Neural cell (in vitro differentiated cells): ENCODE data around the gene LMAN2L. TPM values are rescaled to one million over a fixed set of nuclear protein-coding genes. Genes with fewer than 3 reads are reported as not detected.

Experiments
- H2AFZ ChIP-seq: fragments of 200-600, 300-800 bp; sonication (generic), shearing (Covaris generic); 2 replicates; pipeline ENCODE4 v1.6.0; 2014; ENCODE audit warnings: low read depth, mild to moderate bottlenecking, antibody characterized with exemption, low read length, moderate library complexity
- H3F3A ChIP-seq: fragments of 200-600 bp; shearing (Covaris generic); 2 replicates; pipeline ENCODE4 v1.6.1; 2016; ENCODE audit warnings: mild to moderate bottlenecking, moderate library complexity, mixed read lengths, antibody characterized with exemption, low read length; ENCODE audit not compliant: insufficient read depth, poor library complexity, severe bottlenecking
- H3K27ac ChIP-seq: fragments of 200-600, 300-800 bp; sonication (generic), shearing (Covaris generic); 2 replicates; pipeline ENCODE4 v1.5.1; 2014; ENCODE audit warnings: mild to moderate bottlenecking, low read length, moderate library complexity
- H3K27me3 ChIP-seq: fragments of 300-800, 200-600 bp; sonication (generic), shearing (Covaris generic); 2 replicates; pipeline ENCODE4 v1.6.0; 2014; ENCODE audit warnings: mild to moderate bottlenecking, low read depth, low read length, moderate library complexity; ENCODE audit not compliant: insufficient read depth
- H3K36me3 ChIP-seq: fragments of 300-800, 200-600 bp; sonication (generic), shearing (Covaris generic); 2 replicates; pipeline ENCODE4 v1.5.1; 2014; ENCODE audit warnings: mild to moderate bottlenecking, antibody characterized with exemption, low read length, moderate library complexity; ENCODE audit not compliant: insufficient read depth
- H3K4me2 ChIP-seq: fragments of 300-800, 200-600 bp; sonication (generic), shearing (Covaris generic); 2 replicates; pipeline ENCODE4 v1.6.0; 2014; ENCODE audit warnings: mild to moderate bottlenecking, low read length
- H3K4me3 ChIP-seq: fragments of 300-800, 200-600 bp; sonication (generic), shearing (Covaris generic); 2 replicates; pipeline ENCODE4 v1.5.1; 2014; ENCODE audit warnings: mild to moderate bottlenecking, low read length, moderate library complexity
- H3K79me2 ChIP-seq: fragments of 200-600 bp; shearing (Covaris generic); replicated peaks from 2 replicates; pipeline ENCODE4 v1.6.0; 2014; ENCODE audit warnings: mild to moderate bottlenecking, low read length, moderate library complexity; ENCODE audit not compliant: insufficient read depth
- H3K9ac ChIP-seq: fragments of 300-800, 200-600 bp; sonication (generic), shearing (Covaris generic); 2 replicates; pipeline ENCODE4 v1.6.1; 2016; ENCODE audit warnings: mild to moderate bottlenecking, low read length, mixed read lengths
- H3K9me2 ChIP-seq: fragments of 200-600 bp; shearing (Covaris generic); 2 replicates; pipeline ENCODE4 v1.6.1; 2016; ENCODE audit warnings: mild to moderate bottlenecking, low read length, mixed read lengths; ENCODE audit not compliant: insufficient read depth
- H3K9me3 ChIP-seq: fragments of 200-600, 300-800 bp; sonication (generic), shearing (Covaris generic); 2 replicates; pipeline ENCODE4 v1.6.1; 2016; ENCODE audit warnings: mild to moderate bottlenecking, mixed run types, low read length, moderate library complexity, mixed read lengths
- H4K20me1 ChIP-seq: fragments of 200-600 bp; shearing (Covaris generic); 2 replicates; pipeline ENCODE4 v1.6.1; 2016; ENCODE audit warnings: mild to moderate bottlenecking, mixed run types; ENCODE audit not compliant: insufficient read depth
- CTCF ChIP-seq: fragments of 450-650 bp; IDR thresholded peaks from 2 replicates; pipeline ENCODE4 v1.5.1; 2014; ENCODE audit warnings: antibody characterized with exemption, mild to moderate bottlenecking, moderate library complexity; ENCODE audit not compliant: poor library complexity, severe bottlenecking
- EP300 ChIP-seq: fragments of 450-650 bp; conservative IDR thresholded peaks from 2 replicates; pipeline ENCODE4 v1.6.1; 2014; ENCODE audit warnings: antibody characterized with exemption, mild to moderate bottlenecking, moderate library complexity; ENCODE audit not compliant: poor library complexity, severe bottlenecking
- EZH2 ChIP-seq: fragments of 200-600, 300-800 bp; shearing (Covaris generic), sonication (generic); IDR thresholded peaks from 2 replicates; pipeline ENCODE4 v1.6.1; 2014; ENCODE audit warnings: antibody characterized with exemption, low read length, borderline replicate concordance, mild to moderate bottlenecking; ENCODE audit not compliant: insufficient read depth, poor library complexity, severe bottlenecking
- MXI1 ChIP-seq: fragments of 450-650 bp; conservative IDR thresholded peaks from 2 replicates; pipeline ENCODE4 v1.6.1; 2014; ENCODE audit warnings: antibody characterized with exemption, mild to moderate bottlenecking; ENCODE audit not compliant: poor library complexity, severe bottlenecking
- POLR2AphosphoS5 ChIP-seq: IDR thresholded peaks from 2 replicates; pipeline ENCODE4 v1.6.1; 2012
- RAD21 ChIP-seq: fragments of 450-650 bp; conservative IDR thresholded peaks from 2 replicates; pipeline ENCODE4 v1.6.1; 2014; ENCODE audit warnings: antibody characterized with exemption, mild to moderate bottlenecking, moderate library complexity
- REST ChIP-seq: IDR thresholded peaks from 2 replicates; pipeline ENCODE4 v1.6.1; 2012; ENCODE audit warnings: borderline replicate concordance
- SMC3 ChIP-seq: fragments of 450-650 bp; conservative IDR thresholded peaks from 2 replicates; pipeline ENCODE4 v1.6.1; 2014; ENCODE audit warnings: antibody characterized with exemption, mild to moderate bottlenecking, moderate library complexity; ENCODE audit not compliant: poor library complexity
- TAF1 ChIP-seq: IDR thresholded peaks from 2 replicates; pipeline ENCODE4 v1.6.1; 2012; ENCODE audit warnings: low read depth
- polyA plus RNA-seq: library from polyadenylated mRNA; depleted of rRNA; stranded (reverse); fragments of >200 nt; gene quantifications from 2 replicates; pipeline ENCODE4 v1.2.3, GENCODE V29; 2014

The LMAN2L gene
- polyA plus RNA-seq, 1 donor from 2014 or later: 41.3 TPM

- H3K36me3 ChIP-seq: no peaks in the 10 kb centered on the region
- no peak overlapping the region for H2AFZ ChIP-seq
- H4K20me1 ChIP-seq: no peaks in the 10 kb centered on the region
- H3K79me2 ChIP-seq: peaks cover 15% of the 10 kb centered on the region
- H3F3A ChIP-seq: no peaks in the 10 kb centered on the region
- H3K9me3 ChIP-seq: no peaks in the 10 kb centered on the region
- H3K9ac ChIP-seq: no peak overlapping the region
- no peaks in the 10 kb centered on the region for H3K27me3 ChIP-seq
- H3K9me2 ChIP-seq: no peaks in the 10 kb centered on the region
- H3K4me2 ChIP-seq: no peak overlapping the region
- TF ChIP-seq CTCF (no peak), MXI1 (no peak), RAD21 (no peak), EP300 (no peak), TAF1 (no peak), EZH2 (no peak), SMC3 (no peak), REST (no peak), POLR2AphosphoS5 (no peak)
- no peak overlapping the region for H3K4me3 ChIP-seq
- H3K27ac ChIP-seq: no peak overlapping the region
Observed at GRCh38 chr2:96733931-96734330, 5.9 kb downstream of the LMAN2L start.

GRCh38 chr2:96730212-96730611, 9.7 kb downstream of the LMAN2L start:
- Histone ChIP-seq H3K27me3 (no peaks in the 10 kb centered on the region), H2AFZ (no peak overlapping the region), H3K4me3 (no peak overlapping the region), H4K20me1 (no peaks in the 10 kb centered on the region), H3K9me3 (no peaks in the 10 kb centered on the region), H3K4me2 (no peak overlapping the region), H3K79me2 (no peaks in the 10 kb centered on the region), H3K9ac (no peak overlapping the region), H3K36me3 (no peaks in the 10 kb centered on the region), H3F3A (no peaks in the 10 kb centered on the region), H3K9me2 (no peaks in the 10 kb centered on the region), H3K27ac (no peak overlapping the region)
- TF ChIP-seq RAD21: no peak
- TF ChIP-seq TAF1: no peak
- TF ChIP-seq EZH2: no peak
- TF ChIP-seq CTCF: no peak
- TF ChIP-seq POLR2AphosphoS5: no peak
- no peak for TF ChIP-seq SMC3
- no peak for TF ChIP-seq REST
- TF ChIP-seq EP300: no peak
- TF ChIP-seq MXI1: no peak
